Activated T-helper 1 cell treated with anti-CD3 and anti-CD28 coated beads, Interleukin-12 subunit alpha, Interleukin-12 subunit beta, Interleukin-2, Interleukin-4 antibody, amounts not matched to agents 30 ng/mL and 10 ng/mL and 1 ng/mL, durations not matched to agents 14 hours and 24 hours and 36 hours (primary cell): ENCODE results near the gene NUP210. TPM values are rescaled to one million over a fixed set of nuclear protein-coding genes. Genes with fewer than 3 reads are reported as not detected.
"Not testable (repeated sequence)": the region's sequence is repeated elsewhere in the genome, so short reads cannot be mapped to it uniquely, and the experiment has no call there.

Experiments
- DNase-seq: peaks from one replicate; pipeline ENCODE4 v3.0.0; 2021; ENCODE audit warnings: low spot score
- H3K27ac Mint-ChIP-seq: one replicate; pipeline ENCODE4 v1.8.0; 2021; ENCODE audit warnings: mild to moderate bottlenecking, mixed read lengths
- H3K27me3 Mint-ChIP-seq: one replicate; pipeline ENCODE4 v1.8.0; 2022; ENCODE audit warnings: mild to moderate bottlenecking, moderate library complexity, mixed read lengths; ENCODE audit not compliant: insufficient read depth
- H3K36me3 Mint-ChIP-seq: one replicate; pipeline ENCODE4 v1.8.0; 2021; ENCODE audit warnings: low read depth, mixed read lengths
- H3K4me1 Mint-ChIP-seq: one replicate; pipeline ENCODE4 v1.8.0; 2021; ENCODE audit warnings: low read depth, mixed read lengths
- H3K4me3 Mint-ChIP-seq: one replicate; pipeline ENCODE4 v1.8.0; 2021; ENCODE audit warnings: mild to moderate bottlenecking, moderate library complexity, mixed read lengths
- H3K9me3 Mint-ChIP-seq: one replicate; pipeline ENCODE4 v1.8.0; 2021; ENCODE audit warnings: mixed read lengths
- intact Hi-C: fragments of 100-400 bp; cut with micrococcal nuclease; formaldehyde crosslinking; loops from one replicate; pipeline ENCODE4 v1.15.1; 2024
- total RNA-seq: library from RNA; stranded (reverse); gene quantifications from 2 replicates; pipeline ENCODE4 v1.2.3, GENCODE V29; 2022

NUP210 gene
- total RNA-seq, 1 donor from 2014 or later = 152 TPM

GRCh38 chr3:13394363-13394762 lies 25.8 kb downstream of the NUP210 start:
- Mint-ChIP-seq H3K27ac (no peak overlapping the region), H3K9me3 (no peaks in the 10 kb centered on the region), H3K27me3 (no peaks in the 10 kb centered on the region), H3K4me1 (peaks cover 6% of the 10 kb centered on the region), H3K4me3 (no peak overlapping the region), H3K36me3 (peaks cover 49% of the 10 kb centered on the region)
- intact Hi-C loops = no loop called here
- DNase-seq = no peak

DNA sequence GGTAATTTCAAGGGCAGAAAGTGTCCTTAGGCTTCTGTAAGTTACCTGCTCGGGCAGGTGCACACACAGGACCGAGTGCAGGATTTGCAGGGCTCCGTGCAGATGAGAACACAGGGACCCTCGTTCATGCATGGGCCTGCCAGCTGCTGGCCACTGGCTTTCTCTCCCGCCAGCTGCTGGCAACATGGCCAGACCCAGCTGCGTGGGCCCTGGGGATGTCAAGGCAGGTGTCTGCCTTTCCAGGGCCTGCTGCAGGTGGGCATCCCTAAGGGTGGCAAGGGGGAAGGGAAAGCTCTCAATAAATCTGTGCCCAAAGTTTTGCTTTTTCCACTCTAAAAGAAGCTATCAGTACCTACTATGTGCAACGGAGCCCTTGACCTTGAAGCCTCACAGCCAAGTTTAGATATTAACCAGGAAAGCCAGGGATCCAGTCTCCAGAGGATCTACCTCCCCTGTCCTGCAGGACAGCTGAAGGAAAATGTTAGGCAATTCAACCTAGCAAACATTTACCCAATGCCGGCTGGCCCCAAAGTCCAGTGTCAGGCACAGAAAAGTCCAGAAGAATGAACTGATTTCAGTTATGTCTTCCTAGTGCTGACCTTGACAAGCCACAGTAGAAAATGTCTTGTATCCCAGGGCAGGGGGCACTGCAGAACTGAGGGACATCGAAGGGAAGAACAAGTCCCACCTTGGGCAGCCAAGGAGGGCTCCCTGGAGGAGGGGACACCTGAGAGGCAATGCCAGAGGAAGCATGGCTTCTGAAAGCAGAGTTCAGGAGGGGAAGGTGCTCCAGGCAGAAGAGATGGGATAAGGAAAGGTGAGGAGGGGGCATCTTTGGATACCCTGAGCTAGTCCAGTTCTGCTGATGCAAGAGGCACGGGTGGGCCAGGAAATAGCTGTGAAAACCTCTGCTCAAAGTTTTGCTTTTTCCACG lies 26.4 kb downstream of the NUP210 start:
- intact Hi-C loops = no loop called here
- peaks cover 6% of the 10 kb centered on the region for H3K4me1 Mint-ChIP-seq
- H3K27ac Mint-ChIP-seq = no peak overlapping the region
- H3K4me3 Mint-ChIP-seq = no peak overlapping the region
- DNase-seq = no peak
- peaks cover 56% of the 10 kb centered on the region for H3K36me3 Mint-ChIP-seq
- no peaks in the 10 kb centered on the region for H3K9me3 Mint-ChIP-seq
- no peaks in the 10 kb centered on the region for H3K27me3 Mint-ChIP-seq

- H3K36me3 Mint-ChIP-seq = peaks cover 65% of the 10 kb centered on the region
- peak overlapping the region; percentile 48 for H3K27ac Mint-ChIP-seq
- H3K9me3 Mint-ChIP-seq = no peaks in the 10 kb centered on the region
- H3K4me1 Mint-ChIP-seq = peaks cover 14% of the 10 kb centered on the region
- intact Hi-C loops = loop anchor here (1.0 kb wide), 1 partner anchor 61 kb away; no protein-coding TSS in a partner anchor
- DNase-seq = no peak
- H3K27me3 Mint-ChIP-seq = no peaks in the 10 kb centered on the region
- no peak overlapping the region for H3K4me3 Mint-ChIP-seq
Observed at GRCh38 chr3:13391308-13391707, 28.8 kb downstream of the NUP210 start.

GRCh38 chr3:13389378-13389777 lies 30.7 kb downstream of the NUP210 start:
- H3K4me1 Mint-ChIP-seq = peaks cover 21% of the 10 kb centered on the region
- no peaks in the 10 kb centered on the region for H3K9me3 Mint-ChIP-seq
- intact Hi-C loops = no loop called here
- no peak for DNase-seq
- H3K36me3 Mint-ChIP-seq = peaks cover 68% of the 10 kb centered on the region
- H3K27me3 Mint-ChIP-seq = no peaks in the 10 kb centered on the region
- H3K4me3 Mint-ChIP-seq = no peak overlapping the region
- H3K27ac Mint-ChIP-seq = no peak overlapping the region

GRCh38 chr3:13388816-13389215 lies 31.3 kb downstream of the NUP210 start:
- Mint-ChIP-seq H3K36me3 (peaks cover 66% of the 10 kb centered on the region), H3K4me1 (peaks cover 21% of the 10 kb centered on the region), H3K27me3 (no peaks in the 10 kb centered on the region), H3K4me3 (no peak overlapping the region), H3K27ac (peak overlapping the region; percentile 23), H3K9me3 (no peaks in the 10 kb centered on the region)
- intact Hi-C loops = no loop called here
- DNase-seq = no peak

DNA sequence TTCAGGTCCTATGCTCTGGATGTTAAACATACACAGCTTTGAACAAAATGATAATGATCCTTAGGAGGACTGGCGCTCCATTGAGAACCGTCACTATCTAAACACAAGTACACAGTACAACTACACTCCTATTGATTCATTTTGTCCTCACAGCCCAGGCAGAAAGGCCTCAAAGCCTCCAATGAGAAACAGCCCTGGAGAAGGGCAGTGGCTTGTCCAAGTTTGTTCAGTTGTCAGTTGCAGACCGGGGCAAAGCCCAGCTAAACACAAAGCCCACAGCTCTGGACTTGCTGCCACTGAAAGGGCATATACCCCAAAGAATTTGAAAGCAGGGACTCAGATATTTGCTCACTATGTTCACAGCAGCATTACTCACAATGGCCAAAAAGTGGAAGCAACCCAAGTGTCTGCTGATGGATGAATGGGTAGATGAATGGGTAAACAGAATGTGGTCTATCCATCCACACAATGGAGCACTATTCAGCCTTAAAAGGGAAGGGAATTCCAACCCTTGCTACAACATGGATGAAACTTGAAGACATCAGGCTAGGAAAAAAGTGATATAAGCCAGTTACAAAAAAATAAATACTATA lies 34.7 kb downstream of the NUP210 start:
- Mint-ChIP-seq H3K4me1 (peaks cover 23% of the 10 kb centered on the region), H3K27ac (peak overlapping the region; percentile 9), H3K27me3 (no peaks in the 10 kb centered on the region), H3K36me3 (peaks cover 56% of the 10 kb centered on the region), H3K4me3 (no peak overlapping the region), H3K9me3 (no peaks in the 10 kb centered on the region)
- no peak for DNase-seq
- intact Hi-C loops = no loop called here

- no peak for DNase-seq
- Mint-ChIP-seq H3K27ac (no peak overlapping the region), H3K27me3 (no peaks in the 10 kb centered on the region), H3K36me3 (peaks cover 41% of the 10 kb centered on the region), H3K4me1 (peaks cover 21% of the 10 kb centered on the region), H3K4me3 (no peak overlapping the region), H3K9me3 (no peaks in the 10 kb centered on the region)
- intact Hi-C loops = no loop called here
Observed at GRCh38 chr3:13380971-13381370, 39.2 kb downstream of the NUP210 start.

GRCh38 chr3:13379201-13379830 lies 40.8 kb downstream of the NUP210 start:
- intact Hi-C loops = no loop called here
- DNase-seq = no peak
- Mint-ChIP-seq H3K9me3 (no peaks in the 10 kb centered on the region), H3K27ac (no peak overlapping the region), H3K36me3 (peaks cover 31% of the 10 kb centered on the region), H3K4me1 (peaks cover 17% of the 10 kb centered on the region), H3K27me3 (no peaks in the 10 kb centered on the region), H3K4me3 (no peak overlapping the region)

DNA sequence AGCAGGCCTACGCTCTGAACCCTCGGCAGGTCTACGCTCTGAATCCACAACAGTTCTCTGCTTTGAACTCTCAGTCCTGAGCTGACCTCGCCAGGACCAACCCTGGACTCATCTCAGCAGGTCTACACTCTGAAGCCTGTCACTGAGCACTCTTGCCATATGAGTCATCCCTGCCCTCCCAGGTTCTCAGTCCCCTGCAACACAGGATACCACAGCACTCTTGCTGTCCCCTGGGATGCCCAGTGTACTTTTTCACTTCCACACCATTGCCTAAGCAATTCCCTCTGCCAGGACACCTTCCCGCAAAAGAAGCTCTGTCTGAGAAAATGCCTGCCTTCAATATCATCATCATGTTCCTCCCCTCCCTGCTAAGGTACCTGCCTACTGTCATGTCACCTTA lies 42.0 kb downstream of the NUP210 start:
- H3K27ac Mint-ChIP-seq = peak overlapping the region; percentile 49

DNA sequence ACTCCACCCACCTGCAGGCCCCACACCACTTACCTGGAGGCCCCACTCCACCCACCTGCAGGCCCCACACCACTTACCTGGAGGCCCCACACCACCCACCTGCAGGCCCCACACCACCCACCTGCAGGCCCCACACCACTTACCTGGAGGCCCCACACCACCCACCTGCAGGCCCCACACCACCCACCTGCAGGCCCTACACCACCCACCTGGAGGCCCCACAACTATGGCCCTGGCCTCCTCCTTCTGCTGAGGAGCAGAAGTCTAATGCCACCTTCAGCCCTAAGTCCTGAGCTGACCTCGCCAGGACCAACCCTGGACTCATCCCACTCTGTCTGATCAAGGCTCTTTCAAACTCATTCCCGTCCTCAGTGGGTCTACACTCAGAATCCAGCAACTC lies 42.4 kb downstream of the NUP210 start:
- H3K4me3 Mint-ChIP-seq, DNase-seq, H3K9me3 Mint-ChIP-seq, intact Hi-C loops, H3K27me3 Mint-ChIP-seq: not testable (repeated sequence)
- peaks cover 34% of the 10 kb centered on the region for H3K36me3 Mint-ChIP-seq
- H3K4me1 Mint-ChIP-seq = peaks cover 17% of the 10 kb centered on the region
- peak overlapping the region; percentile 40 for H3K27ac Mint-ChIP-seq

More for the DNA sequence above, 42.0 kb downstream of the NUP210 start:
- Mint-ChIP-seq H3K27me3 (no peaks in the 10 kb centered on the region), H3K4me1 (peaks cover 17% of the 10 kb centered on the region), H3K36me3 (peaks cover 31% of the 10 kb centered on the region), H3K4me3 (no peak overlapping the region), H3K9me3 (no peaks in the 10 kb centered on the region)
- intact Hi-C loops = no loop called here
- no peak for DNase-seq

- Mint-ChIP-seq H3K4me1 (peaks cover 14% of the 10 kb centered on the region), H3K27ac (no peak overlapping the region), H3K27me3 (no peaks in the 10 kb centered on the region), H3K36me3 (peaks cover 34% of the 10 kb centered on the region), H3K4me3 (no peak overlapping the region), H3K9me3 (no peaks in the 10 kb centered on the region)
- no peak for DNase-seq
- intact Hi-C loops = no loop called here
Observed at GRCh38 chr3:13377021-13377420, 43.1 kb downstream of the NUP210 start.

DNA sequence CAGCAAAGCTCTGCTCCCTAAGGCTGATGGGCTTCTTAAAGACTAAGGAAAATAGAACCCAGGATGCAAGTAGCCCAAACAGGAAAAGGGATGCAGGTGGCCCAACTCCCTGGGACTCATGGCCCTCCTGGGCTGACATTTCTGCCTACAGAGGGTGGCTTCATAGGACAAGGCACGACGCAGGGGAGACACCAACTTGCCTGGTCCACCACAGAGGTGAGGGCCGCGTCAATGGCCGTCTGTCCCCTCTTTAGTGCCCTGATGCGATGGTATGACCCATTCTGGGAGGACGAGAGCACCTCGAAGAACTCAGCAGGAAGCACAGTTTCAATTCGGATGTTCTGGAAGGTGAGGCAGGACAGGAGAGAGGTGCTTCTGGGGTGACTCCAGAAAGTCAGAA lies 44.0 kb downstream of the NUP210 start:
- Mint-ChIP-seq H3K4me1 (peaks cover 9% of the 10 kb centered on the region), H3K27me3 (no peaks in the 10 kb centered on the region), H3K36me3 (peaks cover 35% of the 10 kb centered on the region), H3K4me3 (no peak overlapping the region), H3K9me3 (no peaks in the 10 kb centered on the region), H3K27ac (no peak overlapping the region)
- no peak for DNase-seq
- intact Hi-C loops = no loop called here

GRCh38 chr3:13375464-13375863 lies 44.7 kb downstream of the NUP210 start:
- Mint-ChIP-seq H3K4me3 (no peak overlapping the region), H3K27me3 (no peaks in the 10 kb centered on the region), H3K27ac (no peak overlapping the region), H3K9me3 (no peaks in the 10 kb centered on the region), H3K4me1 (peaks cover 9% of the 10 kb centered on the region), H3K36me3 (peaks cover 39% of the 10 kb centered on the region)
- DNase-seq = no peak
- intact Hi-C loops = no loop called here
